Hepatocyte (in vitro differentiated cells): ENCODE measurements around the gene UBQLN1.

ENCODE experiments used
- EZH2 ChIP-seq: fragments of 200-600 bp; sonication (generic); IDR thresholded peaks from 2 replicates; pipeline ENCODE4 v1.6.1; 2016; ENCODE audit warnings: antibody characterized with exemption, mild to moderate bottlenecking, borderline replicate concordance
- TF ChIP-seq, protein P1 (sequence below): fragments of 200-600 bp; sonication (generic); IDR thresholded peaks from 2 replicates; pipeline ENCODE4 v1.5.1; 2016; ENCODE audit warnings: antibody characterized with exemption, mild to moderate bottlenecking; ENCODE audit not compliant: poor library complexity

DNA sequence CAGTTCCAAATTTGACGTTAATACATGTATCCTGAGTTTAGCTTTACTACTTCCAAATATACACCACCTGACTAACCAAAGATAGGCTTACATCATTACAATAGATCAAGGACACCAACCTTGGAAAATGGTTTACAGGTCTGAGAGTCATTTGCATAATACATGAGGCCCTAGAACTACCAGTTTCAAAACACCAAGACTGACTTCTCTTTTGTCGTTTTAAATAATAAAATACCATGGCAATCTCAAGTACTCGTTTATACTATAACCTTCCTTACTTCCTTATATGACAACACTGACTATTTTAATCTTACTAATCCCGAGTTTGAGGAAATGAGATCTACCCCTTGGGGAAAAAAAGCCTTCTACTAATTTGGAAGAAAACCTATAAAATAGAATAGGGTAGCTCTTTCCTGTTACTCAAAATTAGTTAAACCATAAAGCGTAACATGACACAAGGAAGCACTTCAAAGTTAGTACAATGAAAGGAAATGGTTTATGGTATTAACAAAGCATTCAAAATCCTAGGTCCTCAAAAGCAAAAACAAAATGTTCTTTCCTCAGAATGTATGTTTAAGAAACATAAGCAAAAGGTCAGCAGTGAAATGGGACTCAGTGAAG lies 42.1 kb downstream of the UBQLN1 start:
- TF ChIP-seq, protein P1, sequence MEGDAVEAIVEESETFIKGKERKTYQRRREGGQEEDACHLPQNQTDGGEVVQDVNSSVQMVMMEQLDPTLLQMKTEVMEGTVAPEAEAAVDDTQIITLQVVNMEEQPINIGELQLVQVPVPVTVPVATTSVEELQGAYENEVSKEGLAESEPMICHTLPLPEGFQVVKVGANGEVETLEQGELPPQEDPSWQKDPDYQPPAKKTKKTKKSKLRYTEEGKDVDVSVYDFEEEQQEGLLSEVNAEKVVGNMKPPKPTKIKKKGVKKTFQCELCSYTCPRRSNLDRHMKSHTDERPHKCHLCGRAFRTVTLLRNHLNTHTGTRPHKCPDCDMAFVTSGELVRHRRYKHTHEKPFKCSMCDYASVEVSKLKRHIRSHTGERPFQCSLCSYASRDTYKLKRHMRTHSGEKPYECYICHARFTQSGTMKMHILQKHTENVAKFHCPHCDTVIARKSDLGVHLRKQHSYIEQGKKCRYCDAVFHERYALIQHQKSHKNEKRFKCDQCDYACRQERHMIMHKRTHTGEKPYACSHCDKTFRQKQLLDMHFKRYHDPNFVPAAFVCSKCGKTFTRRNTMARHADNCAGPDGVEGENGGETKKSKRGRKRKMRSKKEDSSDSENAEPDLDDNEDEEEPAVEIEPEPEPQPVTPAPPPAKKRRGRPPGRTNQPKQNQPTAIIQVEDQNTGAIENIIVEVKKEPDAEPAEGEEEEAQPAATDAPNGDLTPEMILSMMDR = no peak
- TF ChIP-seq EZH2 = no peak
